ENCODE data around the gene WASHC1. TPM values are rescaled to one million over a fixed set of nuclear protein-coding genes. Genes with fewer than 3 reads are reported as not detected.
"Not testable (repeated sequence)": the region's sequence is repeated elsewhere in the genome, so short reads cannot be mapped to it uniquely, and the experiment has no call there.

Gene WASHC1
- total and polyA plus RNA-seq, 7 donors, result 7.3 to 15.9 (median 12.1) TPM

GRCh38 chr9:45180-45878 lies 16.1 kb upstream of the WASHC1 start:
- H3K36me3 ChIP-seq (ENCODE audit: insufficient read depth in 1 of 2, low read depth in 1 of 2); ATAC-seq; H3K27me3 ChIP-seq (ENCODE audit: insufficient read depth in 3 of 3, low read length in 2 of 3); DNase-seq; H3K4me3 ChIP-seq; H3K4me1 ChIP-seq; intact Hi-C loops (cut with DNase I); H3K27ac ChIP-seq; H3K9me3 ChIP-seq: not testable (repeated sequence)
- WGBS, 3 donors, result 86 to 91% (median 87%) methylated on average over 12 to 15 of the region's 16 CpGs

- H3K27me3 ChIP-seq (ENCODE audit: insufficient read depth in 3 of 3, low read length in 2 of 3); H3K4me1 ChIP-seq; H3K4me3 ChIP-seq; H3K36me3 ChIP-seq (ENCODE audit: insufficient read depth in 1 of 2, low read depth in 1 of 2); intact Hi-C loops (cut with DNase I); DNase-seq; ATAC-seq; H3K27ac ChIP-seq; H3K9me3 ChIP-seq: not testable (repeated sequence)
- 76 to 88% (median 82%) methylated on average over 3 of the region's 3 CpGs for WGBS, 3 donors
These were observed 15.2 kb upstream of the WASHC1 start for GRCh38 chr9:44416-44815.

DNA sequence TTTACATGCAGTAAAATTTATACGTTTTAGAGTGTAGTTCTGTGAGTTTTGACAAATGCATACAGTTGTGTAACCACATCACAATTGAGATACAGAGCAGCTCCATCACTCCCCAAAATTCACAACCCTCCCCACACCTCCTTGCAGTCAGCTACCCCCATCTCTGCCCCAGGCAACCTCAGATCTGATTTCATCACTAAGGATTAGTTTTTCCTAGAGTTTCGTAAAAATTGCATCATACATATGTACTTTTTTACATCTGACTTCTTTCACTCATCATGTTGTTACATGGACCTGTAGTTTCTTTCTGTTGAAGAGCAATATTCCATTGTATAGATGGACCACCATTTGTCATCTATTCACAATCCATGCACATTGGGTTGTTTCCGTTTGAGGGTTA lies 14.4 kb upstream of the WASHC1 start:
- intact Hi-C loops (cut with DNase I); ATAC-seq; H3K9me3 ChIP-seq; H3K36me3 ChIP-seq (ENCODE audit: insufficient read depth in 1 of 2, low read depth in 1 of 2); H3K4me3 ChIP-seq; H3K27me3 ChIP-seq (ENCODE audit: insufficient read depth in 3 of 3, low read length in 2 of 3); DNase-seq; H3K27ac ChIP-seq; H3K4me1 ChIP-seq: not testable (repeated sequence)
- WGBS, 3 donors, result 81 to 87% (median 86%) methylated on average over 2 to 3 of the region's 3 CpGs

GRCh38 chr9:43116-43515 lies 13.9 kb upstream of the WASHC1 start:
- 82 to 90% (median 89%) methylated on average over 2 to 3 of the region's 3 CpGs for WGBS, 3 donors
- H3K4me1 ChIP-seq; intact Hi-C loops (cut with DNase I); H3K4me3 ChIP-seq; DNase-seq; H3K27ac ChIP-seq; H3K27me3 ChIP-seq (ENCODE audit: insufficient read depth in 3 of 3, low read length in 2 of 3); H3K36me3 ChIP-seq (ENCODE audit: insufficient read depth in 1 of 2, low read depth in 1 of 2); H3K9me3 ChIP-seq; ATAC-seq: not testable (repeated sequence)

GRCh38 chr9:41819-42218 lies 12.6 kb upstream of the WASHC1 start:
- ATAC-seq; H3K9me3 ChIP-seq; H3K27me3 ChIP-seq (ENCODE audit: insufficient read depth in 3 of 3, low read length in 2 of 3); H3K36me3 ChIP-seq (ENCODE audit: insufficient read depth in 1 of 2, low read depth in 1 of 2); intact Hi-C loops (cut with DNase I); DNase-seq; H3K4me1 ChIP-seq; H3K4me3 ChIP-seq; H3K27ac ChIP-seq: not testable (repeated sequence)
- WGBS, 3 donors, result 80 to 89% (median 84%) methylated on average over 2 of the region's 2 CpGs

- ATAC-seq, DNase-seq: not testable (repeated sequence)
- WGBS, 3 donors, result 71 to 76% (median 75%) methylated on average over 8 to 9 of the region's 9 CpGs
These were observed 12.0 kb upstream of the WASHC1 start for GRCh38 chr9:41261-41676.

GRCh38 chr9:32308-32707 lies 3.1 kb upstream of the WASHC1 start:
- H3K27ac ChIP-seq; ATAC-seq; H3K36me3 ChIP-seq (ENCODE audit: insufficient read depth in 1 of 2, low read depth in 1 of 2); H3K4me1 ChIP-seq; H3K9me3 ChIP-seq; DNase-seq; H3K4me3 ChIP-seq; H3K27me3 ChIP-seq (ENCODE audit: insufficient read depth in 3 of 3, low read length in 2 of 3); intact Hi-C loops (cut with DNase I): not testable (repeated sequence)
- 38 to 59% (median 40%) methylated on average over 5 of the region's 6 CpGs for WGBS, 3 donors

More at GRCh38 chr9:41261-41676, 12.0 kb upstream of the WASHC1 start:
- H3K9me3 ChIP-seq; H3K4me1 ChIP-seq; H3K27ac ChIP-seq; H3K27me3 ChIP-seq (ENCODE audit: insufficient read depth in 3 of 3, low read length in 2 of 3); intact Hi-C loops (cut with DNase I); H3K36me3 ChIP-seq (ENCODE audit: insufficient read depth in 1 of 2, low read depth in 1 of 2); H3K4me3 ChIP-seq: not testable (repeated sequence)

DNA sequence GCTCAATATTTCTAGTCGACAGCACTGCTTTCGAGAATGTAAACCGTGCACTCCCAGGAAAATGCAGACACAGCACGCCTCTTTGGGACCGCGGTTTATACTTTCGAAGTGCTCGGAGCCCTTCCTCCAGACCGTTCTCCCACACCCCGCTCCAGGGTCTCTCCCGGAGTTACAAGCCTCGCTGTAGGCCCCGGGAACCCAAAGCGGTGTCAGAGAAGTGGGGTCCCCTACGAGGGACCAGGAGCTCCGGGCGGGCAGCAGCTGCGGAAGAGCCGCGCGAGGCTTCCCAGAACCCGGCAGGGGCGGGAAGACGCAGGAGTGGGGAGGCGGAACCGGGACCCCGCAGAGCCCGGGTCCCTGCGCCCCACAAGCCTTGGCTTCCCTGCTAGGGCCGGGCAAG lies 481 bp downstream of the WASHC1 start:
- intact Hi-C loops (cut with DNase I), result not testable (repeated sequence)

DNA sequence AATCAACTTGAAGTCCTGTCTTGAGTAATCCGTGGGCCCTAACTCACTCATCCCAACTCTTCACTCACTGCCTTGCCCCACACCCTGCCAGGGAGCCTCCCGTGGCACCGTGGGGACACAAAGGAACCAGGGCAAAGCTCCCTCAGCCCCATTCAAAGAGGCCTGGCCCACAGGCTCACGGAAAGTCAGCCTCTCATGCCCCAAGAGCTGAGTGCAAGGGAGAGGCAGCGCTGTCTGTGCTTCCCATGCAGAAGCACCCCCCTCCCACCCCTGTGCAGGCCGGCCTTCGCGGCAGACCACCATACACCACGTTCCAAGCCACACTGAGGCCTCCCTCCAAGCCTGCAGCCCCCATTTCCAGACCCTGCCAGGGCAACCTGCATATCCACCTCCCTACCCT lies 7.6 kb downstream of the WASHC1 start:
- H3K9me3 ChIP-seq; DNase-seq; H3K27me3 ChIP-seq (ENCODE audit: insufficient read depth in 3 of 3, low read length in 2 of 3); H3K4me1 ChIP-seq; H3K4me3 ChIP-seq; H3K36me3 ChIP-seq (ENCODE audit: insufficient read depth in 1 of 2, low read depth in 1 of 2); intact Hi-C loops (cut with DNase I); ATAC-seq; H3K27ac ChIP-seq: not testable (repeated sequence)
- WGBS, 3 donors, result 96 to 98% methylated on average over 2 to 3 of the region's 9 CpGs; no CpG with 5 or more reads in 1 of the 3 donors

More for the DNA sequence above, 481 bp downstream of the WASHC1 start:
- H3K27ac ChIP-seq; H3K36me3 ChIP-seq (ENCODE audit: insufficient read depth in 1 of 2, low read depth in 1 of 2); H3K9me3 ChIP-seq; DNase-seq; H3K27me3 ChIP-seq (ENCODE audit: insufficient read depth in 3 of 3, low read length in 2 of 3); ATAC-seq; H3K4me1 ChIP-seq; H3K4me3 ChIP-seq: not testable (repeated sequence)
- 0% methylated on average over 9 to 13 of the region's 30 CpGs for WGBS, 3 donors

DNA sequence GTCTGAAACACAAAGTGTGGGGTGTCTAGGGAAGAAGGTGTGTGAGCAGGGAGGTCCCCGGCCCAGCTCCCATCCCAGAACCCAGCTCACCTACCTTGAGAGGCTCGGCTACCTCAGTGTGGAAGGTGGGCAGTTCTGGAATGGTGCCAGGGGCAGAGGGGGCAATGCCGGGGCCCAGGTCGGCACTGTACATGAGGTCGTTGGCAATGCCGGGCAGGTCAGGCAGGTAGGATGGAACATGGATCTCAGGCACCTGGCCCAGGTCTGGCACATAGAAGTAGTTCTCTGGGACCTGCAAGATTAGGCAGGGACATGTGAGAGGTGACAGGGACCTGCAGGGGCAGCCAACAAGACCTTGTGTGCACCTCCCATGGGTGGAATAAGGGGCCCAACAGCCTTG lies 12.4 kb downstream of the WASHC1 start:
- ATAC-seq; H3K27ac ChIP-seq; H3K4me1 ChIP-seq; DNase-seq; H3K4me3 ChIP-seq; intact Hi-C loops (cut with DNase I); H3K9me3 ChIP-seq; H3K36me3 ChIP-seq (ENCODE audit: insufficient read depth in 1 of 2, low read depth in 1 of 2); H3K27me3 ChIP-seq (ENCODE audit: insufficient read depth in 3 of 3, low read length in 2 of 3): not testable (repeated sequence)
- WGBS, 3 donors, result 88 to 91% (median 89%) methylated on average over 4 of the region's 6 CpGs

- H3K27ac ChIP-seq; H3K36me3 ChIP-seq (ENCODE audit: insufficient read depth in 1 of 2, low read depth in 1 of 2); intact Hi-C loops (cut with DNase I); H3K27me3 ChIP-seq (ENCODE audit: insufficient read depth in 3 of 3, low read length in 2 of 3); ATAC-seq; H3K9me3 ChIP-seq; H3K4me1 ChIP-seq; H3K4me3 ChIP-seq: not testable (repeated sequence)
- DNase-seq, result peak in 1 of 2 donors; percentile 66
- 56 to 75% (median 58%) methylated on average over 7 to 9 of the region's 10 CpGs for whole genome bisulfite sequencing, 3 donors
These were observed 15.0 kb downstream of the WASHC1 start for GRCh38 chr9:14129-14809.

Measured in psoas muscle (tissue), 8 donors.